HepG2 (cell line): ENCODE measurements around the gene SLC23A3. TPM values are rescaled to one million over a fixed set of nuclear protein-coding genes. Genes with fewer than 3 reads are reported as not detected.

ENCODE experiments used
- ETV5 ChIP-seq: IDR thresholded peaks from 2 replicates; pipeline ENCODE4 v1.6.1; 2018; ENCODE audit warnings: missing biosample characterization, missing genetic modification reagents, inconsistent platforms, borderline replicate concordance
- HOXA7 ChIP-seq: sonication (generic); formaldehyde crosslinking; IDR thresholded peaks from 2 replicates; pipeline ENCODE4 v1.8.1; 2022; ENCODE audit warnings: mild to moderate bottlenecking, missing genetic modification reagents, moderate library complexity
- KMT2B ChIP-seq: IDR thresholded peaks from 2 replicates; pipeline ENCODE4 v1.6.1; 2016; ENCODE audit warnings: missing genetic modification reagents, missing compliant biosample characterization
- MAX ChIP-seq: IDR thresholded peaks from 2 replicates; pipeline ENCODE4 v1.6.1; 2012; ENCODE audit warnings: inconsistent platforms
- ONECUT2 ChIP-seq: sonication (generic); formaldehyde crosslinking; IDR thresholded peaks from 2 replicates; pipeline ENCODE4 v1.4.0; 2020; ENCODE audit warnings: missing genetic modification reagents
- TBP ChIP-seq: sonication (generic); formaldehyde crosslinking; IDR thresholded peaks from 2 replicates; pipeline ENCODE4 v1.5.0; 2020; ENCODE audit warnings: missing genetic modification reagents
- ZGPAT ChIP-seq: IDR thresholded peaks from 2 replicates; pipeline ENCODE4 v1.6.1; 2016; ENCODE audit warnings: mild to moderate bottlenecking
- ZKSCAN5 ChIP-seq: sonication (generic); formaldehyde crosslinking; IDR thresholded peaks from 2 replicates; pipeline ENCODE4 v1.5.1; 2020; ENCODE audit warnings: mild to moderate bottlenecking, missing genetic modification reagents
- ZNF317 ChIP-seq: sonication (generic); formaldehyde crosslinking; IDR thresholded peaks from 2 replicates; pipeline ENCODE4 v1.5.0; 2020; ENCODE audit warnings: mild to moderate bottlenecking, missing genetic modification reagents
- ZNF329 ChIP-seq: sonication (generic); formaldehyde crosslinking; IDR thresholded peaks from 2 replicates; pipeline ENCODE4 v1.9.0; 2021; ENCODE audit warnings: low read depth, mild to moderate bottlenecking, missing genetic modification reagents
- ZNF501 ChIP-seq: sonication (generic); formaldehyde crosslinking; IDR thresholded peaks from 2 replicates; pipeline ENCODE4 v1.5.1; 2020; ENCODE audit warnings: mild to moderate bottlenecking, moderate library complexity, missing genetic modification reagents
- ZNF510 ChIP-seq: sonication (generic); formaldehyde crosslinking; IDR thresholded peaks from 2 replicates; pipeline ENCODE4 v1.4.0; 2020; ENCODE audit warnings: low read depth, mild to moderate bottlenecking, missing genetic modification reagents
- ZNF710 ChIP-seq: sonication (generic); formaldehyde crosslinking; IDR thresholded peaks from 2 replicates; pipeline ENCODE4 v1.5.0; 2020; ENCODE audit warnings: mild to moderate bottlenecking, missing genetic modification reagents, borderline replicate concordance
- polyA plus RNA-seq, 8 experiments: library from polyadenylated mRNA; depleted of rRNA in 3 of 8; stranded (reverse) in 7 of 8; unstranded in 1 of 8; fragments of >200 nt; fragmentation: Illumina TruSeq in 4 of 8; extraction: Trizol in 4 of 8; gene quantifications; 2 replicates each; pipeline versions ENCODE4 v1.2.1 to v1.2.3, GENCODE V29; 2011 to 2016; ENCODE audit warnings: low read depth in 4 of 8, missing spikeins in 1 of 8, mixed read lengths in 1 of 8; ENCODE audit not compliant: insufficient read depth in 1 of 8
- total RNA-seq, 5 experiments: library from RNA; depleted of rRNA; stranded (reverse); fragments of >200 nt; fragmentation: Illumina TruSeq; extraction: Trizol; gene quantifications; 2 replicates each; pipeline ENCODE4 v1.2.3, GENCODE V29; 2016; ENCODE audit warnings: low read depth in 1 of 5
- TF ChIP-seq, protein P1 (sequence below): sonication (generic); formaldehyde crosslinking; IDR thresholded peaks from 2 replicates; pipeline ENCODE4 v1.4.0; 2020; ENCODE audit warnings: missing genetic modification reagents, borderline replicate concordance
- TF ChIP-seq, protein P2 (sequence below): IDR thresholded peaks from 2 replicates; pipeline ENCODE4 v1.6.1; 2016; ENCODE audit warnings: low read depth, borderline replicate concordance
- TF ChIP-seq, protein P3 (sequence below): sonication (generic); formaldehyde crosslinking; IDR thresholded peaks from 2 replicates; pipeline ENCODE4 v1.4.0; 2020; ENCODE audit warnings: missing genetic modification reagents, borderline replicate concordance

Gene SLC23A3
- total and polyA plus RNA-seq, 2 of the 13 experiments (the other 11 are each of a cell fraction or from before 2014, with no cell fraction given) = 0.38 to 0.78 TPM

- TF ChIP-seq, protein P1, sequence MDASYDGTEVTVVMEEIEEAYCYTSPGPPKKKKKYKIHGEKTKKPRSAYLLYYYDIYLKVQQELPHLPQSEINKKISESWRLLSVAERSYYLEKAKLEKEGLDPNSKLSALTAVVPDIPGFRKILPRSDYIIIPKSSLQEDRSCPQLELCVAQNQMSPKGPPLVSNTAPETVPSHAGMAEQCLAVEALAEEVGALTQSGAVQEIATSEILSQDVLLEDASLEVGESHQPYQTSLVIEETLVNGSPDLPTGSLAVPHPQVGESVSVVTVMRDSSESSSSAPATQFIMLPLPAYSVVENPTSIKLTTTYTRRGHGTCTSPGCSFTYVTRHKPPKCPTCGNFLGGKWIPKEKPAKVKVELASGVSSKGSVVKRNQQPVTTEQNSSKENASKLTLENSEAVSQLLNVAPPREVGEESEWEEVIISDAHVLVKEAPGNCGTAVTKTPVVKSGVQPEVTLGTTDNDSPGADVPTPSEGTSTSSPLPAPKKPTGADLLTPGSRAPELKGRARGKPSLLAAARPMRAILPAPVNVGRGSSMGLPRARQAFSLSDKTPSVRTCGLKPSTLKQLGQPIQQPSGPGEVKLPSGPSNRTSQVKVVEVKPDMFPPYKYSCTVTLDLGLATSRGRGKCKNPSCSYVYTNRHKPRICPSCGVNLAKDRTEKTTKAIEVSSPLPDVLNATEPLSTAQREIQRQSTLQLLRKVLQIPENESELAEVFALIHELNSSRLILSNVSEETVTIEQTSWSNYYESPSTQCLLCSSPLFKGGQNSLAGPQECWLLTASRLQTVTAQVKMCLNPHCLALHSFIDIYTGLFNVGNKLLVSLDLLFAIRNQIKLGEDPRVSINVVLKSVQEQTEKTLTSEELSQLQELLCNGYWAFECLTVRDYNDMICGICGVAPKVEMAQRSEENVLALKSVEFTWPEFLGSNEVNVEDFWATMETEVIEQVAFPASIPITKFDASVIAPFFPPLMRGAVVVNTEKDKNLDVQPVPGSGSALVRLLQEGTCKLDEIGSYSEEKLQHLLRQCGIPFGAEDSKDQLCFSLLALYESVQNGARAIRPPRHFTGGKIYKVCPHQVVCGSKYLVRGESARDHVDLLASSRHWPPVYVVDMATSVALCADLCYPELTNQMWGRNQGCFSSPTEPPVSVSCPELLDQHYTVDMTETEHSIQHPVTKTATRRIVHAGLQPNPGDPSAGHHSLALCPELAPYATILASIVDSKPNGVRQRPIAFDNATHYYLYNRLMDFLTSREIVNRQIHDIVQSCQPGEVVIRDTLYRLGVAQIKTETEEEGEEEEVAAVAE (CRISPR knock-in tag) = peak; percentile 50; the same call in 1 of the 2 replicates
- no peak for TF ChIP-seq HOXA7
- TF ChIP-seq ZGPAT = peak; percentile 62
- peak; percentile 81; the same call in 1 of the 2 replicates for TF ChIP-seq ZNF501
- TF ChIP-seq ZNF710 (CRISPR knock-in tag) = peak; percentile 72
- 0 out of 2 replicates have a peak, but pooled peaks have one; percentile 64 for TF ChIP-seq TBP (CRISPR knock-in tag)
- no peak; the same call in 1 of the 2 replicates for TF ChIP-seq ZKSCAN5
- TF ChIP-seq MAX = peak; percentile 88; the same call in 1 of the 2 replicates
- peak; percentile 77; the same call in 1 of the 2 replicates for TF ChIP-seq KMT2B
- 0 out of 2 replicates have a peak, but pooled peaks have one; percentile 72 for TF ChIP-seq ZNF317 (CRISPR knock-in tag)
- TF ChIP-seq, protein P2, sequence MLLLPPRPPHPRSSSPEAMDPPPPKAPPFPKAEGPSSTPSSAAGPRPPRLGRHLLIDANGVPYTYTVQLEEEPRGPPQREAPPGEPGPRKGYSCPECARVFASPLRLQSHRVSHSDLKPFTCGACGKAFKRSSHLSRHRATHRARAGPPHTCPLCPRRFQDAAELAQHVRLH (CRISPR knock-in tag) = peak; percentile 74; the same call in 1 of the 2 replicates
- TF ChIP-seq ZNF329 (CRISPR knock-in tag) = 0 out of 2 replicates have a peak, but pooled peaks have one; percentile 30
- no peak for TF ChIP-seq ONECUT2 (CRISPR knock-in tag)
- peak; percentile 49; the same call in 1 of the 2 replicates for TF ChIP-seq ZNF510
- TF ChIP-seq ETV5 (CRISPR knock-in tag) = peak; percentile 13; the same call in 1 of the 2 replicates
- TF ChIP-seq, protein P3, sequence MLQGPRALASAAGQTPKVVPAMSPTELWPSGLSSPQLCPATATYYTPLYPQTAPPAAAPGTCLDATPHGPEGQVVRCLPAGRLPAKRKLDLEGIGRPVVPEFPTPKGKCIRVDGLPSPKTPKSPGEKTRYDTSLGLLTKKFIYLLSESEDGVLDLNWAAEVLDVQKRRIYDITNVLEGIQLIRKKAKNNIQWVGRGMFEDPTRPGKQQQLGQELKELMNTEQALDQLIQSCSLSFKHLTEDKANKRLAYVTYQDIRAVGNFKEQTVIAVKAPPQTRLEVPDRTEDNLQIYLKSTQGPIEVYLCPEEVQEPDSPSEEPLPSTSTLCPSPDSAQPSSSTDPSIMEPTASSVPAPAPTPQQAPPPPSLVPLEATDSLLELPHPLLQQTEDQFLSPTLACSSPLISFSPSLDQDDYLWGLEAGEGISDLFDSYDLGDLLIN (CRISPR knock-in tag) = 0 out of 2 replicates have a peak, but pooled peaks have one; percentile 70
Observed at GRCh38 chr2:219206328-219207133, 36.7 kb upstream of the SLC23A3 start, which contains the start of gene ZFAND2B (continued).
